HL-60 (cell line): ENCODE measurements around the gene DOCK9.
"Not testable (repeated sequence)": the region's sequence is repeated elsewhere in the genome, so short reads cannot be mapped to it uniquely, and the experiment has no call there.

ENCODE experiments used
- DNase-seq, 2 experiments: peaks; one replicate each; pipeline ENCODE4 v3.0.0-alpha.2; 2010 to 2020; ENCODE audit warnings: low read depth in 1 of 2, low spot score in 1 of 2
- H3K27ac ChIP-seq: fragments of 250-450 bp; sonication (Bioruptor Pico); replicated peaks from 2 replicates; pipeline ENCODE4 v1.5.1; 2020; ENCODE audit warnings: mild to moderate bottlenecking, moderate library complexity
- H3K27me3 ChIP-seq: fragments of 250-450 bp; sonication (Bioruptor Pico); 2 replicates; pipeline ENCODE4 v1.5.1; 2021; ENCODE audit warnings: mild to moderate bottlenecking, moderate library complexity; ENCODE audit not compliant: insufficient read depth, poor library complexity, severe bottlenecking
- H3K4me3 ChIP-seq: replicated peaks from 2 replicates; pipeline ENCODE4 v1.5.1; 2011; ENCODE audit warnings: mild to moderate bottlenecking, control low read depth, low read length; ENCODE audit not compliant: insufficient read depth
- GABPA ChIP-seq: IDR thresholded peaks from 2 replicates; pipeline ENCODE4 v1.6.1; 2012; ENCODE audit warnings: low read depth
- POLR2AphosphoS5 ChIP-seq: IDR thresholded peaks from 2 replicates; pipeline ENCODE4 v1.6.1; 2012; ENCODE audit warnings: low read depth
- SPI1 ChIP-seq: IDR thresholded peaks from 2 replicates; pipeline ENCODE4 v1.6.1; 2012; ENCODE audit warnings: low read depth, mild to moderate bottlenecking, borderline replicate concordance
- TF ChIP-seq, protein P1 (sequence below): IDR thresholded peaks from 2 replicates; pipeline ENCODE4 v1.6.1; 2012; ENCODE audit warnings: low read depth; ENCODE audit not compliant: insufficient replicate concordance
- TF ChIP-seq, protein P2 (sequence below): IDR thresholded peaks from one replicate; pipeline ENCODE4 v1.5.1; 2011; ENCODE audit warnings: low read length, control low read depth, inconsistent platforms; ENCODE audit not compliant: insufficient read depth

Gene DOCK9

DNA sequence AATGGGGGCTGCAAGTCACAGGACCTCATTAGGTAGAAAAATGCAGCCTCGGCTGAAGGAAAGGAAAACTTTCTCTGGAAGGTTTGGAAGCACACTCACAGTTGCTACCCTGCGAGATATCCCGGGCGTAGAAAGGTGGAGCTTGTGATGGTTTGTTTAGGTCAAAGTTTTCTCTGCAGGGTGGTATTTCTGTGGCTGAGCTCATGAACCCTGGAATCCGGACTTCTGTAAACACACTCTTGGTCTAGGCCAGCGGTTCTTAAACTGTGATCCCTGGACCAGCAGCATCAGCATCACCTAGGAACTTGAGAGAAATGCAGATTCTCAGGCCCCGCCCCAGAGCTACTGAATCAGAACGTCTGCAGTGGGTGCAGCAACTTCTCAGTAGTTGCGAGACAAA lies 222.1 kb downstream of the DOCK9 start:
- Histone ChIP-seq H3K27me3 (peaks cover 35% of the 10 kb centered on the region), H3K4me3 (no peak overlapping the region), H3K27ac (no peak overlapping the region)
- TF ChIP-seq, protein P1, sequence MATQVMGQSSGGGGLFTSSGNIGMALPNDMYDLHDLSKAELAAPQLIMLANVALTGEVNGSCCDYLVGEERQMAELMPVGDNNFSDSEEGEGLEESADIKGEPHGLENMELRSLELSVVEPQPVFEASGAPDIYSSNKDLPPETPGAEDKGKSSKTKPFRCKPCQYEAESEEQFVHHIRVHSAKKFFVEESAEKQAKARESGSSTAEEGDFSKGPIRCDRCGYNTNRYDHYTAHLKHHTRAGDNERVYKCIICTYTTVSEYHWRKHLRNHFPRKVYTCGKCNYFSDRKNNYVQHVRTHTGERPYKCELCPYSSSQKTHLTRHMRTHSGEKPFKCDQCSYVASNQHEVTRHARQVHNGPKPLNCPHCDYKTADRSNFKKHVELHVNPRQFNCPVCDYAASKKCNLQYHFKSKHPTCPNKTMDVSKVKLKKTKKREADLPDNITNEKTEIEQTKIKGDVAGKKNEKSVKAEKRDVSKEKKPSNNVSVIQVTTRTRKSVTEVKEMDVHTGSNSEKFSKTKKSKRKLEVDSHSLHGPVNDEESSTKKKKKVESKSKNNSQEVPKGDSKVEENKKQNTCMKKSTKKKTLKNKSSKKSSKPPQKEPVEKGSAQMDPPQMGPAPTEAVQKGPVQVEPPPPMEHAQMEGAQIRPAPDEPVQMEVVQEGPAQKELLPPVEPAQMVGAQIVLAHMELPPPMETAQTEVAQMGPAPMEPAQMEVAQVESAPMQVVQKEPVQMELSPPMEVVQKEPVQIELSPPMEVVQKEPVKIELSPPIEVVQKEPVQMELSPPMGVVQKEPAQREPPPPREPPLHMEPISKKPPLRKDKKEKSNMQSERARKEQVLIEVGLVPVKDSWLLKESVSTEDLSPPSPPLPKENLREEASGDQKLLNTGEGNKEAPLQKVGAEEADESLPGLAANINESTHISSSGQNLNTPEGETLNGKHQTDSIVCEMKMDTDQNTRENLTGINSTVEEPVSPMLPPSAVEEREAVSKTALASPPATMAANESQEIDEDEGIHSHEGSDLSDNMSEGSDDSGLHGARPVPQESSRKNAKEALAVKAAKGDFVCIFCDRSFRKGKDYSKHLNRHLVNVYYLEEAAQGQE = no peak
- TF ChIP-seq GABPA (no peak), SPI1 (no peak), POLR2AphosphoS5 (no peak)
- TF ChIP-seq, protein P2, sequence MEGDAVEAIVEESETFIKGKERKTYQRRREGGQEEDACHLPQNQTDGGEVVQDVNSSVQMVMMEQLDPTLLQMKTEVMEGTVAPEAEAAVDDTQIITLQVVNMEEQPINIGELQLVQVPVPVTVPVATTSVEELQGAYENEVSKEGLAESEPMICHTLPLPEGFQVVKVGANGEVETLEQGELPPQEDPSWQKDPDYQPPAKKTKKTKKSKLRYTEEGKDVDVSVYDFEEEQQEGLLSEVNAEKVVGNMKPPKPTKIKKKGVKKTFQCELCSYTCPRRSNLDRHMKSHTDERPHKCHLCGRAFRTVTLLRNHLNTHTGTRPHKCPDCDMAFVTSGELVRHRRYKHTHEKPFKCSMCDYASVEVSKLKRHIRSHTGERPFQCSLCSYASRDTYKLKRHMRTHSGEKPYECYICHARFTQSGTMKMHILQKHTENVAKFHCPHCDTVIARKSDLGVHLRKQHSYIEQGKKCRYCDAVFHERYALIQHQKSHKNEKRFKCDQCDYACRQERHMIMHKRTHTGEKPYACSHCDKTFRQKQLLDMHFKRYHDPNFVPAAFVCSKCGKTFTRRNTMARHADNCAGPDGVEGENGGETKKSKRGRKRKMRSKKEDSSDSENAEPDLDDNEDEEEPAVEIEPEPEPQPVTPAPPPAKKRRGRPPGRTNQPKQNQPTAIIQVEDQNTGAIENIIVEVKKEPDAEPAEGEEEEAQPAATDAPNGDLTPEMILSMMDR = no peak
- no peak for DNase-seq

DNA sequence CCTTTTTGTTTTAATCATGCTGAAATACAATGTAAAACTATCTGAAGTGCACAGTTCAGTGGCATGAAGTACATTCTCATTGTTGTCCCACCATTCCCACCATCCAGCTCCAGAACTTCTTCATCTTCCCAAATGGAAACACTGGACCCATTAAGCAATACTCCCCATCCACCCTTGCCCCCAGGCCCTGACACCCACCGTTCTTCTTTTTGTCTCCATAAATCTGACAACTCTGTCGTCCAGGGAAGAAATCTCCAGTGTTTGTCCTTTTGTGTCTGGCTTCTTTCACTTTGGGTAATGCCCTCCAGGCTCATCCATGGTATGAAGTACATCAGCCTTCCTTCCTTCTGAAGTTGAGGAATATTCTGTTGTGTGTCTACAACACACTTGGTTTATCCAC lies 222.7 kb downstream of the DOCK9 start:
- no peak for DNase-seq
- H3K4me3 ChIP-seq = no peak overlapping the region
- H3K27me3 ChIP-seq = peaks cover 35% of the 10 kb centered on the region
- TF ChIP-seq SPI1 (no peak), GABPA (no peak), POLR2AphosphoS5 (no peak)
- TF ChIP-seq, protein P1 = no peak
- TF ChIP-seq, protein P2 = no peak
- no peak overlapping the region for H3K27ac ChIP-seq

DNA sequence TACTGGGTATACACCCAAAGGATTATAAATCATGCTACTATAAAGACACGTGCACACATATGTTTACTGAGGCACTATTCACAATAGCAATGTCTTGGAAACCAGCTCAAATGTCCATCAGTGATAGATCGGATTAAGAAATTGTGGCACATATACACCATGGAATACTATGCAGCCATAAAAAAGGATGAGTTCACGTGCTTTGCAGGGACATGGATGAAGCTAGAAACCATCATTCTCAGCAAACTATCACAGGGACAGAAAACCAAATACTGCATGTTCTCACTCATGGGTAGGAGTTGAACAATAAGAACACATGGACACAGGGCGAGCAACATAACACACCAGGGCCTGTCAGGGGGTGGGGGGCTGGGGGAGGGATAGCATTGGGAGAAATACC lies 223.4 kb downstream of the DOCK9 start:
- peaks cover 38% of the 10 kb centered on the region for H3K27me3 ChIP-seq
- DNase-seq, H3K27ac ChIP-seq, H3K4me3 ChIP-seq: not testable (repeated sequence)

DNA sequence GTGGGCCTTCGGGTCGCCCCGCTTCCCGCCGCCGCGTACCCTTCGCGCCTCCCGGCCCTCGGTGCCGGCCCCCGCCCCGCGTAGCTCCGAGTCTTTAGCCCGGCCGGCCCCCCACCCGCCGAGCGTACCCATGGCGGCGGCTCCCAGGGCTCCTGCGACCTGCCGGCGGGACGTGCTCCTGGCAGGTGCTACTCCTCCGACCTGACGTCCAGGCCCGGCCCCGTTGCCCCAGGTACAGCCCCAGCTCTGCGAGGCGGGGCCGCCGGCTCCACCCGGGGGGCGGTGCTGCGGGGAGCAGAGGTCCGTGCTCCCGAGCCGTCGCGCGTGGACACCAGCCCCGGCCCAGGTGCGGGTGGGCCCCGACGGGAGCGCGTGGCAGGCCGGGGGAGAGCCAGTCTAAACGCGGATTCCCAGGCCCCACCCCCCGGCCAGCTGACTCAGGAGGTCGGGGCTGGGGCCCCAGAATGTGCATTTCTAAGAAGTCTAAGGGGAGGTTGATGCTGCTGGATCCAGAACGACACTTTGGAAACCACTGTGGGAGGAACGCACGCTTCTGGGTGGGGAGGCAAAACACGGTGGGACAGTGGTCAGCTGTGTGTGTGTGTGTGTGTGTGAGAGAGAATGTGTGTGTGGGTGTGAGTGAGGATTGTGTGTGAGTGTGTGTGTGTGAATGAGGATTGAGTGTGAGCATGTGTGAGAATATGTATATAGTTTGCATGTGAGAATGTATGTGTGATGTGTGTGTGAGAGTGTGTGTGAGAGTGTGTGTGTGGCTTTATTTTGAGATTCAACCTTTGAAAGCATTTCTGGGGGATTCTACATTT lies 225.2 kb downstream of the DOCK9 start, which contains the start of gene SLC15A1:
Gene SLC15A1 (minus strand): TSS at position 206 of the 824 bp plus-strand sequence. CDS start 74 bp downstream, at position 132.
- Histone ChIP-seq H3K27me3 (peaks cover 41% of the 10 kb centered on the region), H3K27ac (no peak within 1 kb of the TSS), H3K4me3 (no peak within 1 kb of the TSS)
- TF ChIP-seq GABPA (no peak), SPI1 (no peak), POLR2AphosphoS5 (no peak)
- TF ChIP-seq, protein P1 = no peak
- TF ChIP-seq, protein P2 = no peak
- DNase-seq = no peak
